Liver (tissue), 9 donors: ENCODE data around the gene SLC25A21. TPM values are rescaled to one million over a fixed set of nuclear protein-coding genes. Genes with fewer than 3 reads are reported as not detected.

Experiments
- DNase-seq: peaks from one replicate; pipeline ENCODE4 v3.0.0-alpha.2; 2017; ENCODE audit warnings: low spot score
- H3K27ac ChIP-seq, 2 donors: one replicate each; pipeline ENCODE4 v1.7.0; 2013; ENCODE audit warnings: inconsistent platforms in 2 of 2, low read length in 2 of 2, control low read depth in 1 of 2, low read depth in 1 of 2, mild to moderate bottlenecking in 1 of 2
- H3K27me3 ChIP-seq, 4 donors: one replicate each; pipeline versions ENCODE4 v1.6.1 to v1.7.0; 2013; ENCODE audit warnings: low read length in 3 of 4, inconsistent platforms in 1 of 4, mild to moderate bottlenecking in 1 of 4, moderate library complexity in 1 of 4; ENCODE audit not compliant: control insufficient read depth in 4 of 4, insufficient read depth in 4 of 4
- H3K36me3 ChIP-seq, 4 donors: one replicate each; pipeline versions ENCODE4 v1.6.1 to v1.7.0; 2013; ENCODE audit warnings: low read length in 3 of 4, mild to moderate bottlenecking in 3 of 4, low read depth in 1 of 4, moderate library complexity in 1 of 4; ENCODE audit not compliant: control insufficient read depth in 4 of 4, insufficient read depth in 3 of 4
- H3K4me1 ChIP-seq, 4 donors: one replicate each; pipeline versions ENCODE4 v1.6.1 to v1.7.0; 2013; ENCODE audit warnings: low read length in 3 of 4, mild to moderate bottlenecking in 3 of 4, moderate library complexity in 1 of 4; ENCODE audit not compliant: control insufficient read depth in 4 of 4, insufficient read depth in 4 of 4
- H3K4me3 ChIP-seq, 3 donors: one replicate each; pipeline versions ENCODE4 v1.6.1 to v1.7.0; 2013; ENCODE audit warnings: low read length in 3 of 3, control low read depth in 1 of 3, low read depth in 1 of 3, mild to moderate bottlenecking in 1 of 3
- H3K9ac ChIP-seq, 2 donors: one replicate each; pipeline ENCODE4 v1.7.0; 2013; ENCODE audit warnings: low read length in 2 of 2, mild to moderate bottlenecking in 2 of 2, moderate library complexity in 2 of 2, control low read depth in 1 of 2, low read depth in 1 of 2
- H3K9me3 ChIP-seq, 4 donors: one replicate each; pipeline versions ENCODE4 v1.6.1 to v1.7.0; 2013; ENCODE audit warnings: low read length in 3 of 4; ENCODE audit not compliant: control insufficient read depth in 4 of 4
- EGR1 ChIP-seq, 2 donors: IDR thresholded peaks; 2 replicates each; pipeline ENCODE4 v1.6.1; 2016 to 2018; ENCODE audit warnings: antibody characterized with exemption in 2 of 2, low read depth in 2 of 2
- GABPA ChIP-seq, 2 donors: IDR thresholded peaks in 1 of 2; conservative IDR thresholded peaks in 1 of 2; 2 replicates each; pipeline ENCODE4 v1.6.1; 2016; ENCODE audit warnings: antibody characterized with exemption in 2 of 2, mild to moderate bottlenecking in 1 of 2, moderate library complexity in 1 of 2
- HNF4A ChIP-seq, 2 donors: conservative IDR thresholded peaks; 2 replicates each; pipeline ENCODE4 v1.6.1; 2016; ENCODE audit warnings: antibody characterized with exemption in 2 of 2, mild to moderate bottlenecking in 2 of 2
- JUND ChIP-seq, 2 donors: IDR thresholded peaks; 2 replicates each; pipeline ENCODE4 v1.6.1; 2016; ENCODE audit warnings: antibody characterized with exemption in 2 of 2
- MAX ChIP-seq: IDR thresholded peaks from 2 replicates; pipeline ENCODE4 v1.6.1; 2016; ENCODE audit warnings: antibody characterized with exemption
- NR2F2 ChIP-seq: IDR thresholded peaks from 2 replicates; pipeline ENCODE4 v1.6.1; 2016; ENCODE audit warnings: antibody characterized with exemption
- RXRA ChIP-seq, 2 donors: IDR thresholded peaks; 2 replicates each; pipeline ENCODE4 v1.6.1; 2017 to 2018; ENCODE audit warnings: antibody characterized with exemption in 2 of 2, mild to moderate bottlenecking in 1 of 2
- SP1 ChIP-seq: IDR thresholded peaks from 2 replicates; pipeline ENCODE4 v1.6.1; 2018; ENCODE audit warnings: antibody characterized with exemption, mild to moderate bottlenecking
- YY1 ChIP-seq: IDR thresholded peaks from 2 replicates; pipeline ENCODE4 v1.6.1; 2016; ENCODE audit warnings: antibody characterized with exemption, mild to moderate bottlenecking
- WGBS: extraction: QIAGEN DNeasy Blood & Tissue Kit; methylation state at CpG from one replicate; pipeline ENCODE4 v1.1.7; 2013; 5-methylcytosine and 5-hydroxymethylcytosine counted together
- polyA plus RNA-seq, 2 donors: library from polyadenylated mRNA; stranded (reverse) in 1 of 2; unstranded in 1 of 2; fragments of 200-250 nt in 1 of 2; fragments of >200 nt in 1 of 2; fragmentation: Nextera tagmentation in 1 of 2; extraction: Ambion mirVana in 1 of 2; gene quantifications; one replicate each; pipeline versions ENCODE4 v1.2.1 to v1.2.3, GENCODE V29; 2013 to 2015
- total RNA-seq, 2 donors: library from RNA; depleted of rRNA; stranded (reverse); fragments of >200 nt; gene quantifications; one replicate each; pipeline ENCODE4 v1.2.3, GENCODE V29; 2014
- TF ChIP-seq, protein P1 (sequence below): IDR thresholded peaks from 2 replicates; pipeline ENCODE4 v1.6.1; 2016; ENCODE audit warnings: antibody characterized with exemption, mild to moderate bottlenecking
- donor health status: healthy.
- donor health status: healthy.
- donor health status: healthy.
- donor health status: healthy.
- donor health status: healthy.

SLC25A21 gene
- total and polyA plus RNA-seq, 4 donors, result 0.13 to 24.3 (median 0.23) TPM

DNA sequence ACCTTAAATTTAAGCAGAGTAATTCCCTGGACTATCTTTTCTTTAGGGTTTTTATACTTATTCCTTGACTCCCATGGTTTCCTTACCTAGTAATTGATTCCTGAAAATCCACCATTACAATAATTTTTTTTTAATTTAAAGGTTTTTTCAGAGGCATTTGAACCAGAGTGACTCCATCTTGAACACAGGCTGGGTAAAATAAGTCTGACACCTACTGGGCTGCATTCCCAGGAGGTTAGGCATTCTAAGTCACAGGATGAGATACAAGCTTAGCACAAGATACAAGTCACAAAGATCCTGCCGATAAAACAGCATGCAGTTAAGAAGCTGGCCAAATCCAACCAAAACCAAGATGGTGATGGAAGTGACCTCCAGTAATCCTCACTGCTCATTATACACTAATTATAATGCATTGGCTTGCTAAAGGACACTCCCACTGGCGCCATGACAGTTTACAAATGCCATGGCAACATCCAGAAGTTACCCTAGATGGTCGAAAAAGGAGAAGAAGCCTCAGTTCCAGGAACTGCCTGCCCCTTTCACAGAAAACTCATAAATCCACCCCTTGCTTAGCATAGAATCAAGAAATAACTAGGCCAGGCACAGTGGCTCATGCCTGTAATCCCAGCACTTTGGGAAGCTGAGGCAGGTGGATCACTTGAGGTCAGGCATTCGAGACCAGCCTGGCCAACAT lies 53.6 kb downstream of the SLC25A21 start:
- no peaks in the 10 kb centered on the region for H3K27me3 ChIP-seq
- TF ChIP-seq, protein P1, sequence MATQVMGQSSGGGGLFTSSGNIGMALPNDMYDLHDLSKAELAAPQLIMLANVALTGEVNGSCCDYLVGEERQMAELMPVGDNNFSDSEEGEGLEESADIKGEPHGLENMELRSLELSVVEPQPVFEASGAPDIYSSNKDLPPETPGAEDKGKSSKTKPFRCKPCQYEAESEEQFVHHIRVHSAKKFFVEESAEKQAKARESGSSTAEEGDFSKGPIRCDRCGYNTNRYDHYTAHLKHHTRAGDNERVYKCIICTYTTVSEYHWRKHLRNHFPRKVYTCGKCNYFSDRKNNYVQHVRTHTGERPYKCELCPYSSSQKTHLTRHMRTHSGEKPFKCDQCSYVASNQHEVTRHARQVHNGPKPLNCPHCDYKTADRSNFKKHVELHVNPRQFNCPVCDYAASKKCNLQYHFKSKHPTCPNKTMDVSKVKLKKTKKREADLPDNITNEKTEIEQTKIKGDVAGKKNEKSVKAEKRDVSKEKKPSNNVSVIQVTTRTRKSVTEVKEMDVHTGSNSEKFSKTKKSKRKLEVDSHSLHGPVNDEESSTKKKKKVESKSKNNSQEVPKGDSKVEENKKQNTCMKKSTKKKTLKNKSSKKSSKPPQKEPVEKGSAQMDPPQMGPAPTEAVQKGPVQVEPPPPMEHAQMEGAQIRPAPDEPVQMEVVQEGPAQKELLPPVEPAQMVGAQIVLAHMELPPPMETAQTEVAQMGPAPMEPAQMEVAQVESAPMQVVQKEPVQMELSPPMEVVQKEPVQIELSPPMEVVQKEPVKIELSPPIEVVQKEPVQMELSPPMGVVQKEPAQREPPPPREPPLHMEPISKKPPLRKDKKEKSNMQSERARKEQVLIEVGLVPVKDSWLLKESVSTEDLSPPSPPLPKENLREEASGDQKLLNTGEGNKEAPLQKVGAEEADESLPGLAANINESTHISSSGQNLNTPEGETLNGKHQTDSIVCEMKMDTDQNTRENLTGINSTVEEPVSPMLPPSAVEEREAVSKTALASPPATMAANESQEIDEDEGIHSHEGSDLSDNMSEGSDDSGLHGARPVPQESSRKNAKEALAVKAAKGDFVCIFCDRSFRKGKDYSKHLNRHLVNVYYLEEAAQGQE, result no peak
- TF ChIP-seq GABPA (IDR thresholded peaks at IDR 0.05 in 1 of 2, conservative IDR thresholded peaks at IDR 0.05 in 1 of 2), result no peak
- no peak for TF ChIP-seq JUND (IDR thresholded peaks at IDR 0.05)
- no peak for TF ChIP-seq NR2F2
- DNase-seq, result no peak
- no peak overlapping the region for H3K4me3 ChIP-seq
- peaks cover 0 to 8% (median 2%) of the 10 kb centered on the region in 4 donors for H3K9me3 ChIP-seq
- no peak overlapping the region for H3K9ac ChIP-seq
- H3K4me1 ChIP-seq, result no peaks in the 10 kb centered on the region
- no peak overlapping the region for H3K27ac ChIP-seq
- no peaks in the 10 kb centered on the region for H3K36me3 ChIP-seq
- WGBS, result 77% methylated on average over 4 of the region's 4 CpGs

DNA sequence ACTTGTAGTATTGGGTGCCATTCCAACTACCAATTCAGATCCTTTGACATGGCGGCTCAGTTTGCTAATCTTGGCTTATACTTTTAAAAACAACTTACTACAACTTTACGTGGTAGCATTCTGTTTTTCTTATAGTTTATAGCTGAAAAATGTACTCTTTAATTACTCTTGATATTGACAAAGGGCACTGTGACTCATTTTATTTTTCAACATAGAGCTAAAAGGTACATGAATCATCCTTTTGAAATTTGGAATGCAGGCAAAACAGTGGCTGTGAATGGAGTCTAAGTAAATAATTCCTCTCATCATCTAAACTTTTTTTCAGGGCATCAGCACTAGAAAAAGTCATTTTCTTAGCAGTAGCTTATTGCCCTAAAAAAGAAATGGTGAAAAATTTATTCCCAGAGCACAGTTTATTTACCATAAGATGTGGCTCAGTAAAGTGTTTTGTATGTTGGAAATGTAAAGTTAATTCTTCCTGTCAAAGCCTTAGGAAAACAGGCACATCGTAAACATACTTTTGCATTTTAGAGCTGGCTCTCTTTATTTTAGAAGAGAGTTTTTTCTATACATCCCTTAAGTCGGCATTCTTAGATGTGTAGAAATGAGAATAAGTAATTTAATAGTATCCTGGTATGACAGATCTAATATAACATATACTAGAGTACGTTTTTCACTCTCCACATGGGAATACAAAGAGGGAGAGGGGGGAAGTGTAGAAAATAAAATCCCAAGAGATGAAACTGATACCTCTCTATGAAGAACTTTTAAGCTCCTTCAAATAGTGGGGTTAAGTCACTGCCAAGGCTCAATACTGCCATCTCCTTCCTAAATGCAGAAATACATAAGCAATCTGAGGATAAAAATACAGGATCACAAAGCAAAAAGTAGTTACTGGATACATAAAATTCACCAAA lies 55.2 kb downstream of the SLC25A21 start:
- no peak for DNase-seq
- 82% methylated on average over 5 of the region's 5 CpGs for WGBS
- Histone ChIP-seq H3K4me3 (no peak overlapping the region), H3K9ac (no peak overlapping the region), H3K36me3 (no peaks in the 10 kb centered on the region), H3K4me1 (no peaks in the 10 kb centered on the region), H3K27ac (no peak overlapping the region), H3K9me3 (peaks cover 0 to 8% (median 2%) of the 10 kb centered on the region in 4 donors), H3K27me3 (no peaks in the 10 kb centered on the region)
- TF ChIP-seq SP1 (no peak), RXRA (IDR thresholded peaks at IDR 0.05) (no peak), YY1 (no peak)
- TF ChIP-seq, protein P1, result no peak

GRCh38 chr14:37115406-37115805 lies 57.0 kb downstream of the SLC25A21 start:
- Histone ChIP-seq H3K36me3 (no peaks in the 10 kb centered on the region), H3K9ac (no peak overlapping the region), H3K9me3 (peaks cover 0 to 8% (median 2%) of the 10 kb centered on the region in 4 donors), H3K27me3 (no peaks in the 10 kb centered on the region), H3K4me1 (no peaks in the 10 kb centered on the region), H3K4me3 (no peak overlapping the region), H3K27ac (no peak overlapping the region)
- WGBS, result 91% methylated on average over 1 of the region's 1 CpG
- TF ChIP-seq NR2F2 (no peak), EGR1 (IDR thresholded peaks at IDR 0.05; ENCODE audit: low read depth in 2 of 2) (no peak), HNF4A (conservative IDR thresholded peaks at IDR 0.05) (no peak), MAX (no peak)
- TF ChIP-seq, protein P1, result no peak
- no peak for DNase-seq
